CD4-positive, alpha-beta memory T cell (primary cell): ENCODE results near the gene PBRM1. TPM values are rescaled to one million over a fixed set of nuclear protein-coding genes. Genes with fewer than 3 reads are reported as not detected.

ENCODE experiments used
- CTCF ChIA-PET: fragments of 350-600 bp; sonication (Branson Sonifier 250); formaldehyde crosslinking; loops from one replicate; lab custom pipeline; 2021; ENCODE audit warnings: inconsistent platforms; ENCODE audit not compliant: partially characterized antibody; lab: Charles Lee
- POLR2A ChIA-PET: fragments of 350-600 bp; sonication (Branson Sonifier 250); formaldehyde crosslinking; loops from one replicate; lab custom pipeline; 2021; ENCODE audit not compliant: partially characterized antibody; lab: Charles Lee
- DNase-seq, 5 donors: peaks; one replicate each; pipeline versions ENCODE4 v3.0.0 to v3.0.0-alpha.2; 2020 to 2022; ENCODE audit warnings: mixed read lengths in 1 of 5
- H3K27ac ChIP-seq: one replicate; pipeline ENCODE4 v1.7.0; 2013; ENCODE audit warnings: low read depth, low read length
- H3K27me3 ChIP-seq: 2 replicates; pipeline ENCODE4 v1.7.0; 2013; ENCODE audit warnings: mild to moderate bottlenecking, low read length, moderate library complexity; ENCODE audit not compliant: insufficient read depth
- H3K36me3 ChIP-seq: 2 replicates; pipeline ENCODE4 v1.7.0; 2013; ENCODE audit warnings: mild to moderate bottlenecking, low read length, moderate library complexity; ENCODE audit not compliant: insufficient read depth
- H3K4me1 ChIP-seq: 2 replicates; pipeline ENCODE4 v1.7.0; 2013; ENCODE audit warnings: mild to moderate bottlenecking, low read length, moderate library complexity; ENCODE audit not compliant: insufficient read depth
- H3K4me3 ChIP-seq, 2 donors: one replicate each; pipeline ENCODE4 v1.7.0; 2013; ENCODE audit warnings: low read length in 2 of 2, mild to moderate bottlenecking in 1 of 2
- H3K9me3 ChIP-seq, 2 donors: one replicate each; pipeline ENCODE4 v1.7.0; 2013; ENCODE audit warnings: low read length in 2 of 2, control low read depth in 1 of 2; ENCODE audit not compliant: control insufficient read depth in 1 of 2
- H3K27ac Mint-ChIP-seq, 7 donors: one replicate each; pipeline ENCODE4 v1.8.0; 2020 to 2021; ENCODE audit warnings: mixed read lengths in 7 of 7, mild to moderate bottlenecking in 6 of 7, inconsistent platforms in 3 of 7, moderate library complexity in 3 of 7
- H3K27me3 Mint-ChIP-seq, 2 donors: one replicate each; pipeline ENCODE4 v1.8.0; 2020 to 2021; ENCODE audit warnings: mixed read lengths in 2 of 2
- H3K36me3 Mint-ChIP-seq, 2 donors: one replicate each; pipeline ENCODE4 v1.8.0; 2020 to 2021; ENCODE audit warnings: mixed read lengths in 2 of 2, inconsistent platforms in 1 of 2, mild to moderate bottlenecking in 1 of 2
- H3K4me1 Mint-ChIP-seq, 4 donors: one replicate each; pipeline ENCODE4 v1.8.0; 2020 to 2021; ENCODE audit warnings: mixed read lengths in 4 of 4, mild to moderate bottlenecking in 1 of 4
- H3K4me3 Mint-ChIP-seq, 8 donors: one replicate each; pipeline ENCODE4 v1.8.0; 2020 to 2021; ENCODE audit warnings: mixed read lengths in 8 of 8, mild to moderate bottlenecking in 7 of 8, moderate library complexity in 6 of 8, inconsistent platforms in 3 of 8
- H3K9me3 Mint-ChIP-seq, 8 donors: one replicate each; pipeline ENCODE4 v1.8.0; 2020 to 2021; ENCODE audit warnings: mixed read lengths in 8 of 8, mild to moderate bottlenecking in 5 of 8, inconsistent platforms in 3 of 8, moderate library complexity in 1 of 8
- intact Hi-C: fragments of 100-400 bp; cut with micrococcal nuclease; formaldehyde crosslinking; loops from one replicate; pipeline ENCODE4 v1.15.1; 2023
- polyA plus RNA-seq, 2 donors: library from polyadenylated mRNA; unstranded; fragments of 300-500 nt; fragmentation: Illumina TruSeq; gene quantifications; one replicate each; pipeline ENCODE4 v1.2.3, GENCODE V29; 2021
- total RNA-seq, 2 experiments: library from RNA; stranded (reverse); gene quantifications; one replicate each; pipeline ENCODE4 v1.2.3, GENCODE V29; 2021

Gene PBRM1
- total and polyA plus RNA-seq, 4 experiments from 2014 or later = 67.9 to 91.6 (median 76.3) TPM

- intact Hi-C loops = loop anchor here (2.0 to 5.0 kb wide), 3 partner anchors 80 to 1036 kb away; partner anchors contain the start of genes DCAF1, GNL3 and PBRM1
- CTCF ChIA-PET = interaction anchor here (0.6 kb wide), 1 partner anchor 10 kb away, joined by 3 read pairs; no protein-coding TSS in a partner anchor
- Mint-ChIP-seq H3K4me1 (peaks cover 24 to 69% (median 49%) of the 10 kb centered on the region in 4 donors), H3K36me3 (peaks cover 7 to 30% of the 10 kb centered on the region in 2 donors), H3K4me3 (peak overlapping the region; percentile 98 to 100 (median 100)), H3K27me3 (no peaks in the 10 kb centered on the region), H3K27ac (peak overlapping the region; percentile 94 to 100 (median 99)), H3K9me3 (peaks cover 0 to 3% (median 0%) of the 10 kb centered on the region in 8 donors)
- no peak for DNase-seq
- H3K4me3 ChIP-seq = peak overlapping the region; percentile 83 to 95
- H3K9me3 ChIP-seq = no peaks in the 10 kb centered on the region
- peaks cover 46% of the 10 kb centered on the region for H3K4me1 ChIP-seq
- no peaks in the 10 kb centered on the region for H3K27me3 ChIP-seq
- H3K36me3 ChIP-seq = no peaks in the 10 kb centered on the region
- H3K27ac ChIP-seq = peak overlapping the region; percentile 74
- POLR2A ChIA-PET = interaction anchor here (0.6 kb wide), 1 partner anchor 44 kb away, joined by 3 read pairs; no protein-coding TSS in a partner anchor
These were observed 148.5 kb downstream of the PBRM1 start for GRCh38 chr3:52537165-52537620.

- H3K9me3 ChIP-seq = no peaks in the 10 kb centered on the region
- intact Hi-C loops = loop anchor here (1.0 to 5.0 kb wide), 4 partner anchors 80 to 1036 kb away; partner anchors contain the start of genes DCAF1, GNL3, PBRM1 and SPCS1
- ChIA-PET POLR2A (interaction anchor here (0.6 to 1.9 kb wide), 12 partner anchors 10 to 541 kb away, joined by 3 to 9 read pairs (median 4); partner anchors contain the start of genes GLYCTK, NEK4, NISCH and RPL29), CTCF (interaction anchor here (0.9 to 1.3 kb wide), 2 partner anchors 8 to 89 kb away, joined by 3 to 4 read pairs; no protein-coding TSS in a partner anchor)
- Mint-ChIP-seq H3K9me3 (peaks cover 0 to 3% (median 0%) of the 10 kb centered on the region in 8 donors), H3K4me1 (peaks cover 24 to 68% (median 49%) of the 10 kb centered on the region in 4 donors), H3K27me3 (no peaks in the 10 kb centered on the region), H3K36me3 (peaks cover 7 to 25% of the 10 kb centered on the region in 2 donors), H3K27ac (peak within 1 kb of the TSS; percentile 94 to 100 (median 99)), H3K4me3 (peak within 1 kb of the TSS; percentile 98 to 100 (median 100))
- H3K4me3 ChIP-seq = peak within 1 kb of the TSS; percentile 83 to 95
- DNase-seq = peak; percentile 96 to 99 (median 98)
- H3K4me1 ChIP-seq = peaks cover 46% of the 10 kb centered on the region
- peak within 1 kb of the TSS; percentile 74 for H3K27ac ChIP-seq
- H3K36me3 ChIP-seq = no peaks in the 10 kb centered on the region
- H3K27me3 ChIP-seq = no peaks in the 10 kb centered on the region
These were observed 149.1 kb downstream of the PBRM1 start, which contains the start of gene UQCC5 for GRCh38 chr3:52536369-52537164. UQCC5 (plus strand) TSS chr3:52536605; CDS start chr3:52536756, 151 bp downstream.

- POLR2A ChIA-PET = interaction anchor here (0.6 to 1.9 kb wide), 12 partner anchors 9 to 541 kb away, joined by 3 to 9 read pairs (median 4); partner anchors contain the start of genes GLYCTK, NEK4, NISCH and RPL29
These were observed 149.7 kb downstream of the PBRM1 start for GRCh38 chr3:52536112-52536368.

GRCh38 chr3:52535411-52536111, 150.2 kb downstream of the PBRM1 start:
- H3K36me3 ChIP-seq = no peaks in the 10 kb centered on the region
- peak overlapping the region in 5 of 7 donors; percentile 29 to 100 (median 99) for H3K27ac Mint-ChIP-seq
- H3K36me3 Mint-ChIP-seq = peaks cover 7 to 15% of the 10 kb centered on the region in 2 donors
- no peaks in the 10 kb centered on the region for H3K27me3 ChIP-seq
- H3K4me3 Mint-ChIP-seq = peak overlapping the region; percentile 98 to 100 (median 100)
- no peaks in the 10 kb centered on the region for H3K27me3 Mint-ChIP-seq
- ChIA-PET CTCF (interaction anchor here (0.9 to 1.3 kb wide), 2 partner anchors 9 to 88 kb away, joined by 3 to 4 read pairs; no protein-coding TSS in a partner anchor), POLR2A (interaction anchor here (0.6 to 1.9 kb wide), 12 partner anchors 9 to 540 kb away, joined by 3 to 9 read pairs (median 4); partner anchors contain the start of genes GLYCTK, NEK4, NISCH and RPL29)
- intact Hi-C loops = loop anchor here (1.0 to 5.0 kb wide), 4 partner anchors 79 to 1035 kb away; partner anchors contain the start of genes DCAF1, GNL3, PBRM1 and SPCS1
- H3K27ac ChIP-seq = no peak overlapping the region
- H3K9me3 ChIP-seq = no peaks in the 10 kb centered on the region
- H3K4me1 ChIP-seq = peaks cover 46% of the 10 kb centered on the region
- DNase-seq = no peak
- peaks cover 0 to 3% (median 0%) of the 10 kb centered on the region in 8 donors for H3K9me3 Mint-ChIP-seq
- peaks cover 24 to 60% (median 45%) of the 10 kb centered on the region in 4 donors for H3K4me1 Mint-ChIP-seq
- peak overlapping the region; percentile 24 to 45 for H3K4me3 ChIP-seq

More at GRCh38 chr3:52536112-52536368, 149.7 kb downstream of the PBRM1 start:
- Mint-ChIP-seq H3K4me3 (peak overlapping the region; percentile 98 to 100 (median 100)), H3K27ac (peak overlapping the region; percentile 58 to 100 (median 99)), H3K9me3 (peaks cover 0 to 3% (median 0%) of the 10 kb centered on the region in 8 donors), H3K36me3 (peaks cover 7 to 20% of the 10 kb centered on the region in 2 donors), H3K4me1 (peaks cover 24 to 64% (median 49%) of the 10 kb centered on the region in 4 donors), H3K27me3 (no peaks in the 10 kb centered on the region)
- no peaks in the 10 kb centered on the region for H3K36me3 ChIP-seq
- intact Hi-C loops = loop anchor here (1.0 to 5.0 kb wide), 4 partner anchors 79 to 1035 kb away; partner anchors contain the start of genes DCAF1, GNL3, PBRM1 and SPCS1
- H3K4me1 ChIP-seq = peaks cover 46% of the 10 kb centered on the region
- H3K27me3 ChIP-seq = no peaks in the 10 kb centered on the region
- CTCF ChIA-PET = interaction anchor here (0.9 to 1.3 kb wide), 2 partner anchors 9 to 88 kb away, joined by 3 to 4 read pairs; no protein-coding TSS in a partner anchor
- H3K27ac ChIP-seq = no peak overlapping the region
- H3K4me3 ChIP-seq = peak overlapping the region; percentile 24 to 45
- H3K9me3 ChIP-seq = no peaks in the 10 kb centered on the region
- no peak for DNase-seq

GRCh38 chr3:52534281-52535183, 151.2 kb downstream of the PBRM1 start:
- peak overlapping the region; percentile 66 to 98 (median 78) for H3K4me3 Mint-ChIP-seq
- H3K9me3 ChIP-seq = no peaks in the 10 kb centered on the region
- no peaks in the 10 kb centered on the region for H3K27me3 Mint-ChIP-seq

More at GRCh38 chr3:52534281-52535183, 151.2 kb downstream of the PBRM1 start:
- ChIA-PET CTCF (no interaction called here), POLR2A (interaction anchor here (1.9 kb wide), 1 partner anchor 45 kb away, joined by 5 read pairs; no protein-coding TSS in a partner anchor)
- H3K9me3 Mint-ChIP-seq = peaks cover 0 to 3% (median 0%) of the 10 kb centered on the region in 8 donors
- Histone ChIP-seq H3K4me3 (peak overlapping the region in 1 of 2 donors; percentile 38), H3K27me3 (no peaks in the 10 kb centered on the region), H3K27ac (no peak overlapping the region), H3K4me1 (peaks cover 39% of the 10 kb centered on the region), H3K36me3 (no peaks in the 10 kb centered on the region)
- no peak for DNase-seq
- peaks cover 7 to 11% of the 10 kb centered on the region in 2 donors for H3K36me3 Mint-ChIP-seq
- H3K4me1 Mint-ChIP-seq = peaks cover 24 to 52% (median 41%) of the 10 kb centered on the region in 4 donors
- peak overlapping the region in 5 of 7 donors; percentile 68 to 94 (median 82) for H3K27ac Mint-ChIP-seq
- intact Hi-C loops = loop anchor here (5.0 kb wide), 1 partner anchor 153 kb away; the partner anchor contains the start of genes GNL3 and PBRM1
